Keratinocyte (primary cell): ENCODE results near the gene BAIAP2L2.

Experiments
- EZH2 ChIP-seq: IDR thresholded peaks from one replicate; pipeline ENCODE4 v1.6.1; 2012; ENCODE audit warnings: inconsistent platforms, mild to moderate bottlenecking, low read length, moderate library complexity
- TF ChIP-seq, protein P1 (sequence below), 3 experiments: IDR thresholded peaks in 1 of 3; conservative IDR thresholded peaks in 1 of 3; optimal IDR thresholded peaks in 1 of 3; 2 replicates in 2 of 3; 3 replicates in 1 of 3; pipeline versions ENCODE3 to v1.5.1; 2011; ENCODE audit warnings: low read length in 3 of 3, mild to moderate bottlenecking in 3 of 3, moderate library complexity in 2 of 3, control low read depth in 1 of 3, inconsistent platforms in 1 of 3; ENCODE audit not compliant: insufficient read depth in 2 of 3; ENCODE audit errors: extremely low read depth in 1 of 3

DNA sequence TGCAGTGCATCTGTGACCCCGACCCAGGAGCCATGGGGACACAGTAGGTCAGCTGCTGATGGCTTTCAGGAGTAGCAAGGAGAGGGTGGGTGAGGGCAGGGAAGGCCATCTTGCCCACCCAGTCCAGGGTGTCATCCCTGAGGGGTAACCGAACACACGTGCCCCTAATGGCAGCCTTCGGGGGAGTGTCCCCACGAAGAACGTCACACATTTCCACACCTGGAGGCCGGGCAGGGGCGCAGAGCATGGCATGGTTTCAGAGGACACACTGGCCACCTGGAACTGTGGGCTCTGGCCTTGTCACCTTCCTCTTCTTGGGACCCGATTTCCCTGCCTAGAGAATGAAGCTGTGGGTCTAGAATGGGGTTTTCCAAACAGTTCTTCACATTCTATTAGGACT lies 19.4 kb upstream of the BAIAP2L2 start:
- no peak for TF ChIP-seq EZH2
- TF ChIP-seq, protein P1, sequence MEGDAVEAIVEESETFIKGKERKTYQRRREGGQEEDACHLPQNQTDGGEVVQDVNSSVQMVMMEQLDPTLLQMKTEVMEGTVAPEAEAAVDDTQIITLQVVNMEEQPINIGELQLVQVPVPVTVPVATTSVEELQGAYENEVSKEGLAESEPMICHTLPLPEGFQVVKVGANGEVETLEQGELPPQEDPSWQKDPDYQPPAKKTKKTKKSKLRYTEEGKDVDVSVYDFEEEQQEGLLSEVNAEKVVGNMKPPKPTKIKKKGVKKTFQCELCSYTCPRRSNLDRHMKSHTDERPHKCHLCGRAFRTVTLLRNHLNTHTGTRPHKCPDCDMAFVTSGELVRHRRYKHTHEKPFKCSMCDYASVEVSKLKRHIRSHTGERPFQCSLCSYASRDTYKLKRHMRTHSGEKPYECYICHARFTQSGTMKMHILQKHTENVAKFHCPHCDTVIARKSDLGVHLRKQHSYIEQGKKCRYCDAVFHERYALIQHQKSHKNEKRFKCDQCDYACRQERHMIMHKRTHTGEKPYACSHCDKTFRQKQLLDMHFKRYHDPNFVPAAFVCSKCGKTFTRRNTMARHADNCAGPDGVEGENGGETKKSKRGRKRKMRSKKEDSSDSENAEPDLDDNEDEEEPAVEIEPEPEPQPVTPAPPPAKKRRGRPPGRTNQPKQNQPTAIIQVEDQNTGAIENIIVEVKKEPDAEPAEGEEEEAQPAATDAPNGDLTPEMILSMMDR (optimal IDR thresholded peaks at IDR 0.05 in 1 of 3, IDR thresholded peaks at IDR 0.05 in 1 of 3, conservative IDR thresholded peaks at IDR 0.05 in 1 of 3; ENCODE audit: extremely low read depth in 1 of 3, insufficient read depth in 2 of 3, low read length in 3 of 3) = no peak
